ENCODE data around the gene CFAP53. TPM values are rescaled to one million over a fixed set of nuclear protein-coding genes. Genes with fewer than 3 reads are reported as not detected.

CFAP53 gene
- total RNA-seq, 1 donor from 2014 or later: 0.16 TPM

- intact Hi-C loops (cut with micrococcal nuclease): no loop called here
- TF ChIP-seq CTCF (IDR thresholded peaks at IDR 0.05; ENCODE audit: borderline replicate concordance): no peak
These were observed 77.1 kb downstream of the CFAP53 start for GRCh38 chr18:50189160-50189559.

GRCh38 chr18:50188652-50189051, 77.6 kb downstream of the CFAP53 start:
- no peak overlapping the region for H3K4me3 ChIP-seq
- intact Hi-C loops (cut with micrococcal nuclease): no loop called here
- no peak overlapping the region for H3K27ac ChIP-seq (replicated peaks)
- H3K36me3 ChIP-seq: no peaks in the 10 kb centered on the region
- TF ChIP-seq CTCF (IDR thresholded peaks at IDR 0.05; ENCODE audit: borderline replicate concordance): no peak
- H3K9me3 ChIP-seq (replicated peaks): no peaks in the 10 kb centered on the region
- peaks cover 4% of the 10 kb centered on the region for H3K4me1 ChIP-seq
- DNase-seq: no peak
- H3K27me3 ChIP-seq (ENCODE audit: low read depth): peaks cover 86% of the 10 kb centered on the region

More at GRCh38 chr18:50189160-50189559, 77.1 kb downstream of the CFAP53 start:
- Histone ChIP-seq H3K9me3 (replicated peaks) (no peaks in the 10 kb centered on the region), H3K4me3 (no peak overlapping the region), H3K4me1 (peaks cover 9% of the 10 kb centered on the region), H3K27ac (replicated peaks) (no peak overlapping the region), H3K36me3 (no peaks in the 10 kb centered on the region), H3K27me3 (ENCODE audit: low read depth) (peaks cover 86% of the 10 kb centered on the region)
- no peak for DNase-seq

DNA sequence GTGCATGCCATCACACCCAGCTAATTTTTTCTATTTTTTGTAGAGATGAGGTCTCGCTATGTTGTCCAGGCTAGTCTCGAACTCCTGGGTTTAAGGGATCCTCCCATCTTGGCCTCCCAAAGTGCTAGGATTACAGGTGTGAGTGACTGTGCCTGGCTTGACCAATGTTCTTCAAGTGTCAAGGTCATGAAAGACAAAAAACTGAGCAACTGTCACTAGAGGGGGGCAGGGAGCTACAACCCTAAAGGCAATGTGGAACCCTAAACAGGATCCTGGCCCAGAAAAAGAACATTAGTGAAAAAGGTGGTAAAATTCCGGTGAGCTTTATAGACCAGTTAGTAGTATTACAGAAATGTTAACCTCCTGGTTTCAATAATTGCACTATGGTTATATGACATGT, 78.6 kb downstream of the CFAP53 start:
- no peak for DNase-seq
- H3K4me1 ChIP-seq: no peaks in the 10 kb centered on the region
- H3K27ac ChIP-seq (replicated peaks): no peak overlapping the region
- no peak for TF ChIP-seq CTCF (IDR thresholded peaks at IDR 0.05; ENCODE audit: borderline replicate concordance)
- H3K36me3 ChIP-seq: no peaks in the 10 kb centered on the region
- peaks cover 83% of the 10 kb centered on the region for H3K27me3 ChIP-seq (ENCODE audit: low read depth)
- H3K9me3 ChIP-seq (replicated peaks): no peaks in the 10 kb centered on the region
- intact Hi-C loops (cut with micrococcal nuclease): no loop called here
- no peak overlapping the region for H3K4me3 ChIP-seq

DNA sequence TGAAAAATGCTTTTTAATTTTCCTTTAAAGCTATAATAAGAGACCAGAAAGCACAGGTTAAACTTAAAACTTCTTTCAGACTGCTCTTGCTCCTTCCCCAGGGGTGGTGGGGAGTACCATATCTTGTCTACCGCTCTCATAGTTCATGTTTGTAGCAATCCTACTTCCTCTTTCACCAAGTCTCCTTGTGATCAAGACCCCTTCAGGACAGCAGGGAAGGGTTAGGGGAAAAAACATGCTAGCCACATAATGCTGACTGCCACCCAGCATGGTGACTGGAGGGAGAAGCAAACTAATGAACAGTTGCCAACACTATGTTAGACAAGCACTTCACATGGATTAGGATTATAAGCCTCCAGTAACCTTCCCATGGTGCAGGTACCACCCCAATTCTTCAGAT, 79.9 kb downstream of the CFAP53 start:
- intact Hi-C loops (cut with micrococcal nuclease): no loop called here
- Histone ChIP-seq H3K27ac (replicated peaks) (no peak overlapping the region), H3K4me1 (no peaks in the 10 kb centered on the region), H3K4me3 (no peak overlapping the region), H3K36me3 (no peaks in the 10 kb centered on the region), H3K27me3 (ENCODE audit: low read depth) (peaks cover 83% of the 10 kb centered on the region), H3K9me3 (replicated peaks) (no peaks in the 10 kb centered on the region)
- DNase-seq: no peak
- no peak for TF ChIP-seq CTCF (IDR thresholded peaks at IDR 0.05; ENCODE audit: borderline replicate concordance)

- intact Hi-C loops (cut with micrococcal nuclease): no loop called here
- no peak overlapping the region for H3K27ac ChIP-seq (replicated peaks)
- DNase-seq: no peak
- H3K4me3 ChIP-seq: no peak overlapping the region
- H3K36me3 ChIP-seq: no peaks in the 10 kb centered on the region
- no peak for TF ChIP-seq CTCF (IDR thresholded peaks at IDR 0.05; ENCODE audit: borderline replicate concordance)
- H3K9me3 ChIP-seq (replicated peaks): no peaks in the 10 kb centered on the region
- H3K27me3 ChIP-seq (ENCODE audit: low read depth): peaks cover 62% of the 10 kb centered on the region
- no peaks in the 10 kb centered on the region for H3K4me1 ChIP-seq
These were observed 82.7 kb downstream of the CFAP53 start for GRCh38 chr18:50183556-50183955.

DNA sequence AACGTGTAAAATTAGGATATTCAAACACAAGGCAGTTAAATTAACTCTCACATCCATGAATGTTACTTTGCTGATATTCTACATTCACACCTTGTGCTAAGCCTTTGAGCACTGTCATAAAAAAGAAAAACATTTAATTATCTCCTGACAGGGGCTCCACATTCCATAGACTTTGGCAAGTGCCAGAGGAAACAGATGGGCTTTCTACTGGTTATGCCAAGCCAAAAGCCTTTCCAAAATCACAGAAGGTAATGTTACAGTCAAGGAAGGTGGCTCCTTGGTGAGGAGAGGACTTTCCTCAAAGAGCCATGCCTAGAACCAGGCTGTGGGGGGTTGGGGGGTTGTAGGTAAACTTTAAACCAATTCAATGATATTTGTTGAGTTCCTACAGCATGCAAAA, 83.8 kb downstream of the CFAP53 start:
- intact Hi-C loops (cut with micrococcal nuclease): no loop called here
- Histone ChIP-seq H3K4me3 (no peak overlapping the region), H3K27ac (replicated peaks) (no peak overlapping the region), H3K27me3 (ENCODE audit: low read depth) (peaks cover 59% of the 10 kb centered on the region), H3K9me3 (replicated peaks) (no peaks in the 10 kb centered on the region), H3K4me1 (no peaks in the 10 kb centered on the region), H3K36me3 (no peaks in the 10 kb centered on the region)
- DNase-seq: no peak
- TF ChIP-seq CTCF (IDR thresholded peaks at IDR 0.05; ENCODE audit: borderline replicate concordance): no peak

All from left ventricle myocardium inferior (tissue), 1 donor.